AG20443 (cell line): ENCODE data around the gene CEL.
"Not testable (repeated sequence)": the region's sequence is repeated elsewhere in the genome, so short reads cannot be mapped to it uniquely, and the experiment has no call there.

Source experiments
- DNase-seq: peaks from one replicate; pipeline ENCODE4 v3.0.0; 2012; ENCODE audit warnings: low spot score, mixed read lengths

CEL gene

DNA sequence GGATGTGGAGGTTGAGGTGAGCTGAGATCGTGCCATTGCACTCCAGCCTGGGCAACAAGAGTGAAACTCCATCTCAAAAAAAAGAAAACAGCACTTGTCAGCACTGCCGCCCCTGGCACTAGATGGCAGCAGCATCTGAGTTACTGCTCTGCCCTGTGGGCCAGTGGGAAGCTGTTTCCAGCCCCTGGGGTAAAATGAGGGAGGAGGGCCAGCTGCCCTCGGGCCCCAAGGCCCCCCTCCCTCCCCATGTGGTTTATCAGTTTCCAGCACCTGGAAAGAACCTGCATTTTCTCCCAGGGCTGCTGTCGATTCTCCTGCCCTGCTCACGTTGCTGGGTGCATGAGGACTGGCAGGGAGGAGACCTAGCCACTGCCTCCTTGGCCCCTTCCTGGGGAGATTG is 13.2 kb upstream of the CEL start:
- peak; percentile 74 for DNase-seq

DNA sequence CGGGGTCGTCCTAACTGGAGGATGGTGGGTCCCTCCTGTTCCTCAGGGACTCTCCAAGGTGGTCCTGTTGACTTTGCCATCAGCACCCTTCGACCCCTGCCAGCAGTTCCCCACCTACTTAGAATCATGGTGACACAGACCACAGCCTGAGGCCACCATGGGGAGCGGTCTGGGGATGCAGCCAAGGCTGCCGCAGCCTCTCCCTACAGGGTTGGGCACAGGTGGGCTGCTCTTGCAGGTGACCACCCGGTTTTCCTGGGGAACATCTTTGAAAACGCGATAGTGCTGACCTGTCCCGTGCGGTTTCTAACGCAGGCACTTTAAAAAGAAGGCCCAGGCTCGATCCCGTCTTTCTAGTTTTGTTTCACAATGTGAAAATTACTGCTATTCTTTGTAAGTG is 12.7 kb upstream of the CEL start:
- no peak for DNase-seq

GRCh38 chr9:133050142-133050541 is 11.6 kb upstream of the CEL start:
- no peak for DNase-seq

GRCh38 chr9:133050781-133051180 is 11.0 kb upstream of the CEL start:
- no peak for DNase-seq

DNA sequence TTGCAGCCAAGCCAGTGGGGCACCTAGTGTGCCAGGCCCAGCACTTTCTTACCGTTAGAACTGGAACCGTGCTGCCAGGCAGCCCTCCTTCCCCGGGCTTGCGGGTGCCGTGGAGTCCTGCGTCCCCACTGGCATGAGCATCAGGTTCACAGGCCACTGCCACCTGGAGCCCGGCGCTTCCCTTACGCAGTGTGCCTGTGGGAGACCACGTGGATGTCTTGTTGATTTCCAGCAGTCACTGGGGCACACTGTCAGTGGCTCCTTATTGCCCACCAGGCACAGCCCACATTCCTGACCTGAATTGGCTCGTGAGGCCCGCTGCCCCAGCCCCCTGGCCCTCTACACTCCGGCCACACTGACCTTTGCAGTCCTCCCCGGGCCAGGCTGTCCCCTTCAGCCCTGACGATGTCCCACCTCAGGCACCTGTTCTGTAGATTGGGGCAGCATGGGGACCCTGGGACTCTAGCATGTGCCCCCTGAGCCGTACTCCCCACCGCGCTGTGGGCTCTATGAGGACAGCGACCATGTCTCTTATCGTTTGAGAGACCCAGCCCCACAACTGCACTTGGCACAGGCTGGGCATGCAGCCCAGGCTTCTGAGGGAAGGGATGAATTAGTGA is 10.4 kb upstream of the CEL start:
- DNase-seq, result no peak

GRCh38 chr9:133051966-133052539 is 9.7 kb upstream of the CEL start:
- DNase-seq, result no peak

DNA sequence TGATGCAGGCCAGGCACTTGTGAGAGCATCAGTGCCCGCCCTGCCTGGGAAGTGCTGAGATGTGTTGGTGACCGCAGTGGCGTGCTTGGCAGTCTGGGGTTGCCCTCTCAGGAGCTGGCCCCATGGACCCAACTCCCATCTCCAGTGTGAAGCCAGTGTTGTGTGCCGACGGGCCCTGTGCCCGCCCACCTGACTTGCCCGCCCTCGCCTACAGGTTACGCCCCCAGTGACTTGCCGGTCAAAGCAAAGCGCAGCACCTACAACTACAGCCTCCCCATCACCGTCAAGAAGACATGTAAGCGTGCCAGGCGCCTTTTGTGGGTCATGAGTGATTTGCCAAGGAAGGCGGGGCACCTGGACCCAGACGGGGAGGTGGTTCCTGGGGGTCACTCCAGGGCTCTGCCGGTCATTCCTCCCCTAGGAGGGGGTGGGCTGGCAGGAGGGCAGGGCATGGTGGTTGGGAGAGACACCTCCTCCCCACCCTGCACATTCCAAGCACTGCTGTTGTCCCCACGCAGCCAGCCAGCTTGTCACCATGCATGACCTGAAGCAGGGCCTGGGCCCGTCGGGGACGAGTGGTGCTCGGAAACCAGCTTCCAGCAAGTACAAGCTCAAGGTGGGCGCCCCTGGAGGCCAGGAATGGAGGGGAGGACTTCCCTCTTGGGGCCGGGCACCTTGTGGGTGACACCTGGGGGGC is 7.4 kb upstream of the CEL start:
- DNase-seq, result no peak

GRCh38 chr9:133054966-133055365 is 6.8 kb upstream of the CEL start:
- DNase-seq, result peak; percentile 98

DNA sequence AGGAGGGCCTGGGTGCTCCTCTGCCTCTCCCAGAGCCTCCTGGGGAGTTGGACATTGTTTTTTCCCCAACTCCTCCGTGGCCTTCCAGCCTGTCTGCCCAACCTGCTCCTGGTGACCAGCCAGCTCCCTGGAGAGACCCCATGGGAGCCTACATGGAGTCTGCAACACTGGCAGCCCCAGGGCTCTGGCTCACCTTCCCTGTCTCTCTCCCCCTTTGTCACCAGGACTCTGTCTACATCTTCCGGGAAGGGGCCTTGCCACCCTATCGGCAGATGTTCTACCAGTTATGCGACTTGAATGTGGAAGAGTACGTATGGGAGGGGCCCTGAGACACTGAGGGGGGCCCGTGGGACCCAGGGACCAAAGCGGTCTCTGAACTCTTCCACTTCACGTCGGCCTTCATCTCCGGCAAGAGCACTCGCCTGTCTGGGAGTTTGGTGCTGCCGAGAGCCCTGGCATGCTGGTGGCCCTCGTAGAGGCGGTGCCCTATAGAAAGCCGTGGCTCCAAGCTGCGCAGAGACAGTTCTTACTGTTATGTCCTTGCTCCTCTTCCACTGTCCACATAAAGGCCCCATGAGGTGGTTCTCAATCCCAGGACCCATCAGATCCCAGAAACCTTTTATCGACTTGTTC is 5.9 kb upstream of the CEL start:
- DNase-seq, result no peak

DNA sequence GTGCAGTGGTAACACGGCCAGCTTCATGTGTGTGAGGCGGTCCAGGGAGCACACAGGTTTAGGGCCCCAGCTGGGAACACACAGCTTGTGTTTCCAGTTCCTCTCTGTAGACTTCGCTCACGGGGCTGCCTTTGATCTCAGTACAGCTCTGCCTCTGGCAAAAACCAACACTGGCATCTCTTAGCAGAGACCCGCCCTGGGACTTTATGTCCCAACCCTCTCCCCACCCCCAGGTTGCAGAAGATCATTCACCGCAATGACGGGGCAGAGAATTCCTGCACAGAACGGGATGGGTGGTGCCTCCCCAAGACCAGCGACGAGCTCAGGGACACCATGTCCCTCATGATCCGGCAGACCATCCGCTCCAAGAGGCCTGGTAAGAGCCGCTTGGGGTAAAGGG is 5.2 kb upstream of the CEL start:
- no peak for DNase-seq

DNA sequence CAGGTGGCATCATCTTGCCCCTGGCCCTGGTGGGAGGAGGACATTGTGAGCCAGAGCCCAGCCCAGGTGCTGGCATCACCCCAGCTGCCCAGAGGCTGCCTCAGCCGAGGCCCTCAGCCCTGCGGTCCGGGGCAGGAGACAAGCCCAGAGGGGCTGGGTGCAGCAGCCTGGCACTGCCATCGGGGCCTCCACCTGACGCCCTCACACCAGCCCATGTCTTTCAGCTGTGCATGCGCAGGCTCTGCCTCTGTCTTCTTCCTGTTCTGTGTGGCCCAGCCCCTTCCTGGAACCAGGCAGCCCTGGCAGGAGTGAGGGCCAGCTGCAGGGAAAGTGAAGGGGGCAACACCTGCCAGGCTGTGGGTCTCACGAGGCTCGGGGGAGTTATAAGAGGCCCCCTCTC is 4.8 kb upstream of the CEL start:
- no peak for DNase-seq

- no peak for DNase-seq
Observed at GRCh38 chr9:133057553-133057952, 4.2 kb upstream of the CEL start.

GRCh38 chr9:133058071-133058470 is 3.7 kb upstream of the CEL start:
- no peak for DNase-seq

- no peak for DNase-seq
Observed at GRCh38 chr9:133058550-133059320, 3.0 kb upstream of the CEL start.

DNA sequence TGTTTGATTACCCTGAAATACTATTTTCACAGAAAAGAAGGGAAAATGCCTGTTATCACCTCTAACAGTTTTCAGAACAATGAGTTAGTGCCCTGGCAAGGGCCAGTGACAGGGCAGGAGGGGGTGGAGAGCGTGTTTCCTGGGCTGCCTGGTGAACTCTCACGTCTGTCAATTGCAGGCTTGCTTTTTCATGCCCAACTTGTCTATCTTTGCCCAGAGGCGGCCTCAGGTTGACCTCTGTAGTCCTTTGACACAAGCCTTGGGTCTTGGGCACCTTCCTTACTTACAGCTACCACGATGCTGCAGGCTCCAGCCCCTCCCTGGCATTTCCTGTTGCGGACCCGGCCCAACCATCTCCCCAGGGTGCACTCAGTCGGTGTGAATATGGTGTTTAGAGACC is 2.2 kb upstream of the CEL start:
- DNase-seq, result no peak

DNA sequence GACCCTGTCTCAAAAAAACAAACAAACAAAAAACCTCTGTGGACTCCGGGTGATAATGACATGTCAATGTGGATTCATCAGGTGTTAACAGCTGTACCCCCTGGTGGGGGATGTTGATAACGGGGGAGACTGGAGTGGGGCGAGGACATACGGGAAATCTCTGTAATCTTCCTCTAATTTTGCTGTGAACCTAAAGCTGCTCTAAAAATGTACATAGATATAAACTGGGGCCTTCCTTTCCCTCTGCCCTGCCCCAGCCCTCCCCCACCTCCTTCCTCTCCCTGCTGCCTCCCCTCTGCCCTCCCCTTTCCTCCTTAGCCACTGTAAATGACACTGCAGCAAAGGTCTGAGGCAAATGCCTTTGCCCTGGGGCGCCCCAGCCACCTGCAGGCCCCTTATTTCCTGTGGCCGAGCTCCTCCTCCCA is 1.4 kb upstream of the CEL start:
- DNase-seq, result no peak

DNA sequence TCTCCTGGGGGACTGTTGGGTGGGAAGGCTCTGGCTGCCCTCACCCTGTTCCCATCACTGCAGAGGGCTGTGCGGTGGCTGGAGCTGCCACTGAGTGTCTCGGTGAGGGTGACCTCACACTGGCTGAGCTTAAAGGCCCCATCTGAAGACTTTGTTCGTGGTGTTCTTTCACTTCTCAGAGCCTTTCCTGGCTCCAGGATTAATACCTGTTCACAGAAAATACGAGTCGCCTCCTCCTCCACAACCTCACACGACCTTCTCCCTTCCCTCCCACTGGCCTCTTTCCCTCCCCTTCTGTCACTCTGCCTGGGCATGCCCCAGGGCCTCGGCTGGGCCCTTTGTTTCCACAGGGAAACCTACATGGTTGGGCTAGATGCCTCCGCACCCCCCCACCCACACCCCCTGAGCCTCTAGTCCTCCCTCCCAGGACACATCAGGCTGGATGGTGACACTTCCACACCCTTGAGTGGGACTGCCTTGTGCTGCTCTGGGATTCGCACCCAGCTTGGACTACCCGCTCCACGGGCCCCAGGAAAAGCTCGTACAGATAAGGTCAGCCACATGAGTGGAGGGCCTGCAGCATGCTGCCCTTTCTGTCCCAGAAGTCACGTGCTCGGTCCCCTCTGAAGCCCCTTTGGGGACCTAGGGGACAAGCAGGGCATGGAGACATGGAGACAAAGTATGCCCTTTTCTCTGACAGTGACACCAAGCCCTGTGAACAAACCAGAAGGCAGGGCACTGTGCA is 590 bp upstream of the CEL start:
- DNase-seq, result not testable (repeated sequence)

GRCh38 chr9:133062569-133062968 is 788 bp downstream of the CEL start:
- DNase-seq, result not testable (repeated sequence)

GRCh38 chr9:133063159-133063499 is 1.3 kb downstream of the CEL start:
- no peak for DNase-seq

DNA sequence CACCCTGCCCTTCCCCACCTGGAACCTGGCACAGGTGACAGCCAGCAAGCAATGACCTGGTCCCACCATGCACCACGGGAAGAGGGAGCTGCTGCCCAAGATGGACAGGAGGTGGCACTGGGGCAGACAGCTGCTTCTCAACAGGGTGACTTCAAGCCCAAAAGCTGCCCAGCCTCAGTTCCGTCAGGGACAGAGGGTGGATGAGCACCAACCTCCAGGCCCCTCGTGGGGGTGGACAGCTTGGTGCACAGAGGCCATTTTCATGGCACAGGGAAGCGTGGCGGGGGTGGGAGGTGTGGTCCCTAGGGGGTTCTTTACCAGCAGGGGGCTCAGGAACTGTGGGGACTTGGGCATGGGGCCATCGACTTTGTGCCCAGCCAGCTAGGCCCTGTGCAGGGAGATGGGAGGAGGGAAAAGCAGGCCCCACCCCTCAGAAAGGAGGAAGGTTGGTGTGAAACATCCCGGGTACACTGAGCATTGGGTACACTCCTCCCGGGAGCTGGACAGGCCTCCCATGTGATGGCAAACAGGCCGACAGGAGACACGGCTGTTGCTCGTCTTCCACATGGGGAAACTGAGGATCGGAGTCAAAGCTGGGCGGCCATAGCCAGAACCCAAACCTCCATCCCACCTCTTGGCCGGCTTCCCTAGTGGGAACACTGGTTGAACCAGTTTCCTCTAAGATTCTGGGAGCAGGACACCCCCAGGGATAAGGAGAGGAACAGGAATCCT is 1.9 kb downstream of the CEL start:
- no peak for DNase-seq
